DMS53 (cell line): ENCODE data around the gene SCT.

Experiments used
- DNase-seq: peaks from one replicate; lab custom pipeline; 2025; lab: John Stamatoyannopoulos, UW

Gene SCT

GRCh38 chr11:586376-587316 lies 40.3 kb downstream of the SCT start:
- no peak for DNase-seq

GRCh38 chr11:584287-584686 lies 42.7 kb downstream of the SCT start:
- DNase-seq = no peak

- no peak for DNase-seq
These were observed 45.2 kb downstream of the SCT start for GRCh38 chr11:581752-582151.

GRCh38 chr11:581342-581741 lies 45.6 kb downstream of the SCT start:
- no peak for DNase-seq

- DNase-seq = no peak
These were observed 47.0 kb downstream of the SCT start for GRCh38 chr11:579830-580601.

GRCh38 chr11:578276-579035 lies 48.5 kb downstream of the SCT start:
- no peak for DNase-seq

- no peak for DNase-seq
These were observed 49.4 kb downstream of the SCT start for GRCh38 chr11:577611-577894.

GRCh38 chr11:576811-577610 lies 50.0 kb downstream of the SCT start:
- peak; percentile 49 for DNase-seq
